Loucy (cell line): ENCODE results near the gene TBCD.

Experiments used
- CTCF ChIP-seq: fragments of 200-600 bp; sonication (generic); conservative IDR thresholded peaks from 2 replicates; pipeline ENCODE4 v1.5.1; 2014; ENCODE audit warnings: mild to moderate bottlenecking, antibody characterized with exemption, low read length
- EZH2phosphoT487 ChIP-seq: fragments of 200-600 bp; IDR thresholded peaks from 2 replicates; pipeline ENCODE4 v1.6.1; 2018; ENCODE audit warnings: antibody characterized with exemption, mild to moderate bottlenecking, moderate library complexity, borderline replicate concordance

GRCh38 chr17:82835766-82836512 is 84.1 kb downstream of the TBCD start:
- no peak for TF ChIP-seq CTCF
- TF ChIP-seq EZH2phosphoT487: no peak
